GM12878 (cell line): ENCODE measurements around the gene LPIN1. TPM values are rescaled to one million over a fixed set of nuclear protein-coding genes. Genes with fewer than 3 reads are reported as not detected.

Experiments used
- SREBF2 ChIP-seq: IDR thresholded peaks from 2 replicates; pipeline ENCODE4 v1.6.1; 2012; ENCODE audit warnings: mild to moderate bottlenecking, low read length
- SUZ12 ChIP-seq: fragments of 200-600 bp; sonication (generic); IDR thresholded peaks from one replicate; pipeline ENCODE4 v1.6.1; 2018; ENCODE audit warnings: antibody characterized with exemption, mild to moderate bottlenecking; ENCODE audit not compliant: unreplicated experiment
- TCF12 ChIP-seq: IDR thresholded peaks from 2 replicates; pipeline ENCODE4 v1.6.1; 2011; ENCODE audit warnings: low read depth, mild to moderate bottlenecking, low read length
- ZNF592 ChIP-seq: fragments of 450-650 bp; IDR thresholded peaks from 2 replicates; pipeline ENCODE4 v1.6.1; 2017; ENCODE audit warnings: mild to moderate bottlenecking, moderate library complexity
- ZZZ3 ChIP-seq: IDR thresholded peaks from 2 replicates; pipeline ENCODE4 v1.6.1; 2011; ENCODE audit warnings: low read depth; ENCODE audit not compliant: control insufficient read depth, insufficient read length
- polyA plus RNA-seq, 11 experiments: library from polyadenylated mRNA; depleted of rRNA in 4 of 11; unstranded in 6 of 11; stranded (reverse) in 5 of 11; fragments of >200 nt; fragmentation: Nextera tagmentation in 4 of 11; fragmentation: Illumina TruSeq in 1 of 11; extraction: Ambion mirVana in 4 of 11; extraction: Trizol in 1 of 11; gene quantifications; 1 replicate in 1 of 11; 2 replicates in 10 of 11; pipeline versions ENCODE4 v1.2.1 to v1.2.3, GENCODE V29; 2011 to 2016; ENCODE audit warnings: inconsistent platforms in 2 of 11, missing spikeins in 2 of 11, low read depth in 1 of 11
- total RNA-seq, 4 experiments: library from RNA; depleted of rRNA in 3 of 4; stranded (reverse); fragments of >200 nt in 3 of 4; fragmentation: Illumina TruSeq in 1 of 4; extraction: Trizol in 1 of 4; gene quantifications; 2 replicates each; pipeline versions ENCODE4 v1.2.1 to v1.2.3, GENCODE V29; 2013 to 2021
- TF ChIP-seq, protein P1 (sequence below): fragments of 450-650 bp; formaldehyde crosslinking; IDR thresholded peaks from 2 replicates; pipeline ENCODE4 v1.5.0; 2022; ENCODE audit warnings: mild to moderate bottlenecking, missing genetic modification characterization
- TF ChIP-seq, protein P2 (sequence below): fragments of 450-650 bp; IDR thresholded peaks from 2 replicates; pipeline ENCODE4 v1.6.1; 2014; ENCODE audit warnings: mild to moderate bottlenecking
- TF ChIP-seq, protein P3 (sequence below): IDR thresholded peaks from 2 replicates; pipeline ENCODE4 v1.6.1; 2011; ENCODE audit warnings: borderline replicate concordance, low read depth, mild to moderate bottlenecking, moderate library complexity, mixed read lengths, low read length; ENCODE audit not compliant: insufficient read depth; ENCODE audit errors: extremely low read length

LPIN1 gene
- total and polyA plus RNA-seq, 10 of the 15 experiments (the other 5 are each of a cell fraction or from before 2014, with no cell fraction given): 18.8 to 82.5 (median 50.3) TPM

GRCh38 chr2:11865378-11865777 is 118.9 kb downstream of the LPIN1 start (continued):
- no peak for TF ChIP-seq ZZZ3
- no peak for TF ChIP-seq SREBF2
- TF ChIP-seq, protein P1, sequence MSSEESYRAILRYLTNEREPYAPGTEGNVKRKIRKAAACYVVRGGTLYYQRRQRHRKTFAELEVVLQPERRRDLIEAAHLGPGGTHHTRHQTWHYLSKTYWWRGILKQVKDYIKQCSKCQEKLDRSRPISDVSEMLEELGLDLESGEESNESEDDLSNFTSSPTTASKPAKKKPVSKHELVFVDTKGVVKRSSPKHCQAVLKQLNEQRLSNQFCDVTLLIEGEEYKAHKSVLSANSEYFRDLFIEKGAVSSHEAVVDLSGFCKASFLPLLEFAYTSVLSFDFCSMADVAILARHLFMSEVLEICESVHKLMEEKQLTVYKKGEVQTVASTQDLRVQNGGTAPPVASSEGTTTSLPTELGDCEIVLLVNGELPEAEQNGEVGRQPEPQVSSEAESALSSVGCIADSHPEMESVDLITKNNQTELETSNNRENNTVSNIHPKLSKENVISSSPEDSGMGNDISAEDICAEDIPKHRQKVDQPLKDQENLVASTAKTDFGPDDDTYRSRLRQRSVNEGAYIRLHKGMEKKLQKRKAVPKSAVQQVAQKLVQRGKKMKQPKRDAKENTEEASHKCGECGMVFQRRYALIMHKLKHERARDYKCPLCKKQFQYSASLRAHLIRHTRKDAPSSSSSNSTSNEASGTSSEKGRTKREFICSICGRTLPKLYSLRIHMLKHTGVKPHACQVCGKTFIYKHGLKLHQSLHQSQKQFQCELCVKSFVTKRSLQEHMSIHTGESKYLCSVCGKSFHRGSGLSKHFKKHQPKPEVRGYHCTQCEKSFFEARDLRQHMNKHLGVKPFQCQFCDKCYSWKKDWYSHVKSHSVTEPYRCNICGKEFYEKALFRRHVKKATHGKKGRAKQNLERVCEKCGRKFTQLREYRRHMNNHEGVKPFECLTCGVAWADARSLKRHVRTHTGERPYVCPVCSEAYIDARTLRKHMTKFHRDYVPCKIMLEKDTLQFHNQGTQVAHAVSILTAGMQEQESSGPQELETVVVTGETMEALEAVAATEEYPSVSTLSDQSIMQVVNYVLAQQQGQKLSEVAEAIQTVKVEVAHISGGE (CRISPR knock-in tag): no peak
- TF ChIP-seq, protein P2, sequence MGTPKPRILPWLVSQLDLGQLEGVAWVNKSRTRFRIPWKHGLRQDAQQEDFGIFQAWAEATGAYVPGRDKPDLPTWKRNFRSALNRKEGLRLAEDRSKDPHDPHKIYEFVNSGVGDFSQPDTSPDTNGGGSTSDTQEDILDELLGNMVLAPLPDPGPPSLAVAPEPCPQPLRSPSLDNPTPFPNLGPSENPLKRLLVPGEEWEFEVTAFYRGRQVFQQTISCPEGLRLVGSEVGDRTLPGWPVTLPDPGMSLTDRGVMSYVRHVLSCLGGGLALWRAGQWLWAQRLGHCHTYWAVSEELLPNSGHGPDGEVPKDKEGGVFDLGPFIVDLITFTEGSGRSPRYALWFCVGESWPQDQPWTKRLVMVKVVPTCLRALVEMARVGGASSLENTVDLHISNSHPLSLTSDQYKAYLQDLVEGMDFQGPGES: no peak
- TF ChIP-seq, protein P3, sequence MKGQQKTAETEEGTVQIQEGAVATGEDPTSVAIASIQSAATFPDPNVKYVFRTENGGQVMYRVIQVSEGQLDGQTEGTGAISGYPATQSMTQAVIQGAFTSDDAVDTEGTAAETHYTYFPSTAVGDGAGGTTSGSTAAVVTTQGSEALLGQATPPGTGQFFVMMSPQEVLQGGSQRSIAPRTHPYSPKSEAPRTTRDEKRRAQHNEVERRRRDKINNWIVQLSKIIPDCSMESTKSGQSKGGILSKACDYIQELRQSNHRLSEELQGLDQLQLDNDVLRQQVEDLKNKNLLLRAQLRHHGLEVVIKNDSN: no peak
- 0 out of 2 replicates have a peak, but pooled peaks have one; percentile 37 for TF ChIP-seq TCF12
- TF ChIP-seq ZNF592: no peak
- no peak for TF ChIP-seq SUZ12
